SU-DHL-6 (cell line): ENCODE measurements around the gene PUDP.

ENCODE experiments used
- CTCF ChIP-seq: fragments of 200-600 bp; sonication (generic); IDR thresholded peaks from one replicate; pipeline ENCODE4 v1.5.1; 2017; ENCODE audit warnings: antibody characterized with exemption, mild to moderate bottlenecking, low read length, moderate library complexity; ENCODE audit not compliant: insufficient read depth, poor library complexity, severe bottlenecking
- EZH2phosphoT487 ChIP-seq: fragments of 200-600 bp; sonication (generic), shearing (Covaris generic); conservative IDR thresholded peaks from 2 replicates; pipeline ENCODE4 v1.6.1; 2018; ENCODE audit warnings: mild to moderate bottlenecking, antibody characterized with exemption, low read length, moderate library complexity, mixed read lengths

- no peak for TF ChIP-seq CTCF
- TF ChIP-seq EZH2phosphoT487: no peak
Measured at GRCh38 chrX:7054219-7055216, 93.4 kb downstream of the PUDP start.
